SU-DHL-6 (cell line): ENCODE measurements around the gene BAIAP3.

ENCODE experiments used
- H2AFZ ChIP-seq: fragments of 200-600 bp; sonication (generic); 2 replicates; pipeline ENCODE4 v1.6.1; 2014; ENCODE audit warnings: low read depth, mild to moderate bottlenecking, moderate library complexity, mixed read lengths, antibody characterized with exemption, low read length; ENCODE audit not compliant: severe bottlenecking
- H3F3A ChIP-seq: fragments of 200-600 bp; shearing (Covaris generic); 2 replicates; pipeline ENCODE4 v1.6.0; 2016; ENCODE audit warnings: antibody characterized with exemption, mild to moderate bottlenecking; ENCODE audit not compliant: insufficient read depth
- H3K27ac ChIP-seq: fragments of 200-600 bp; sonication (generic); 2 replicates; pipeline ENCODE4 v1.5.1; 2016; ENCODE audit warnings: low read depth, mild to moderate bottlenecking, low read length, moderate library complexity, mixed read lengths
- H3K27me3 ChIP-seq: fragments of 200-600 bp; sonication (generic), shearing (Covaris generic); 2 replicates; pipeline ENCODE4 v1.6.0; 2014; ENCODE audit warnings: mild to moderate bottlenecking, low read length
- H3K36me3 ChIP-seq: fragments of 200-600 bp; sonication (generic); 2 replicates; pipeline ENCODE4 v1.6.1; 2014; ENCODE audit warnings: mild to moderate bottlenecking, low read length, mixed read lengths
- H3K4me2 ChIP-seq: fragments of 300-600, 200-600 bp; shearing (Covaris generic), sonication (generic); 2 replicates; pipeline ENCODE4 v1.6.0; 2014; ENCODE audit warnings: low read length, low read depth, mild to moderate bottlenecking; ENCODE audit not compliant: poor library complexity, severe bottlenecking
- H3K4me3 ChIP-seq: fragments of 200-600 bp; sonication (generic); 2 replicates; pipeline ENCODE4 v1.5.1; 2014; ENCODE audit warnings: antibody characterized with exemption, low read length, mild to moderate bottlenecking, mixed read lengths; ENCODE audit not compliant: insufficient read depth, poor library complexity, severe bottlenecking
- H3K79me2 ChIP-seq: fragments of 200-600 bp; sonication (generic); 2 replicates; pipeline ENCODE4 v1.6.1; 2014; ENCODE audit warnings: mild to moderate bottlenecking, low read length, moderate library complexity; ENCODE audit not compliant: insufficient read depth
- H3K9ac ChIP-seq: fragments of 200-600 bp; sonication (generic); 2 replicates; pipeline ENCODE4 v1.7.0; 2014; ENCODE audit warnings: mild to moderate bottlenecking, low read length
- H3K9me2 ChIP-seq: fragments of 200-600 bp; sonication (generic); replicated peaks from 2 replicates; pipeline ENCODE4 v1.6.1; 2014; ENCODE audit warnings: low read length; ENCODE audit not compliant: insufficient read depth
- H3K9me3 ChIP-seq: fragments of 200-600 bp; sonication (generic); 2 replicates; pipeline ENCODE4 v1.6.1; 2014; ENCODE audit warnings: low read length, mixed read lengths; ENCODE audit not compliant: insufficient read depth
- H4K20me1 ChIP-seq: fragments of 200-600 bp; sonication (generic); 2 replicates; pipeline ENCODE4 v1.6.1; 2014; ENCODE audit warnings: low read depth, mild to moderate bottlenecking, antibody characterized with exemption, low read length, moderate library complexity, mixed read lengths
- CTCF ChIP-seq: fragments of 200-600 bp; sonication (generic); IDR thresholded peaks from one replicate; pipeline ENCODE4 v1.5.1; 2017; ENCODE audit warnings: antibody characterized with exemption, mild to moderate bottlenecking, low read length, moderate library complexity; ENCODE audit not compliant: insufficient read depth, poor library complexity, severe bottlenecking
- EZH2phosphoT487 ChIP-seq: fragments of 200-600 bp; sonication (generic), shearing (Covaris generic); conservative IDR thresholded peaks from 2 replicates; pipeline ENCODE4 v1.6.1; 2018; ENCODE audit warnings: mild to moderate bottlenecking, antibody characterized with exemption, low read length, moderate library complexity, mixed read lengths

BAIAP3 gene

GRCh38 chr16:1385232-1385631, 51.8 kb downstream of the BAIAP3 start:
- Histone ChIP-seq H4K20me1 (no peaks in the 10 kb centered on the region), H3K4me2 (no peak overlapping the region), H3K9me3 (no peaks in the 10 kb centered on the region), H3K36me3 (no peaks in the 10 kb centered on the region), H3K9ac (no peak overlapping the region), H3K27me3 (no peaks in the 10 kb centered on the region), H3K79me2 (no peaks in the 10 kb centered on the region), H3F3A (no peaks in the 10 kb centered on the region), H3K27ac (no peak overlapping the region), H3K9me2 (no peaks in the 10 kb centered on the region), H2AFZ (no peak overlapping the region), H3K4me3 (no peak overlapping the region)
- TF ChIP-seq EZH2phosphoT487 (no peak), CTCF (no peak)

GRCh38 chr16:1387331-1387730, 53.9 kb downstream of the BAIAP3 start:
- H3K79me2 ChIP-seq: no peaks in the 10 kb centered on the region
- H3K9me3 ChIP-seq: no peaks in the 10 kb centered on the region
- no peak overlapping the region for H3K27ac ChIP-seq
- no peaks in the 10 kb centered on the region for H3F3A ChIP-seq
- no peaks in the 10 kb centered on the region for H3K9me2 ChIP-seq
- H3K4me2 ChIP-seq: no peak overlapping the region
- H3K27me3 ChIP-seq: no peaks in the 10 kb centered on the region
- no peaks in the 10 kb centered on the region for H4K20me1 ChIP-seq
- H3K9ac ChIP-seq: no peak overlapping the region
- H3K36me3 ChIP-seq: no peaks in the 10 kb centered on the region
- H3K4me3 ChIP-seq: no peak overlapping the region
- TF ChIP-seq CTCF: no peak
- H2AFZ ChIP-seq: no peak overlapping the region

GRCh38 chr16:1389762-1390161, 56.3 kb downstream of the BAIAP3 start:
- no peak overlapping the region for H3K4me2 ChIP-seq
- H3F3A ChIP-seq: no peaks in the 10 kb centered on the region
- no peaks in the 10 kb centered on the region for H3K9me3 ChIP-seq
- H3K79me2 ChIP-seq: no peaks in the 10 kb centered on the region
- no peak overlapping the region for H3K27ac ChIP-seq
- TF ChIP-seq CTCF (no peak), EZH2phosphoT487 (no peak)
- no peak overlapping the region for H3K9ac ChIP-seq
- no peaks in the 10 kb centered on the region for H3K9me2 ChIP-seq
- no peaks in the 10 kb centered on the region for H3K27me3 ChIP-seq
- no peak overlapping the region for H3K4me3 ChIP-seq
- H3K36me3 ChIP-seq: no peaks in the 10 kb centered on the region
- H4K20me1 ChIP-seq: no peaks in the 10 kb centered on the region
- no peak overlapping the region for H2AFZ ChIP-seq
